MM.1S (cell line): ENCODE measurements around the gene CFAP73.

Source experiments
- CTCF ChIP-seq: fragments of 300-600 bp; sonication (generic); IDR thresholded peaks from 2 replicates; pipeline ENCODE4 v1.5.1; 2016; ENCODE audit warnings: antibody characterized with exemption, low read length, mixed read lengths
- EZH2 ChIP-seq: fragments of 300-600 bp; sonication (generic); optimal IDR thresholded peaks from 2 replicates; pipeline ENCODE3; 2017; ENCODE audit warnings: low read depth, mild to moderate bottlenecking, antibody characterized with exemption, low read length, mixed read lengths
- EZH2phosphoT487 ChIP-seq: fragments of 300-600 bp; sonication (generic); IDR thresholded peaks from 2 replicates; pipeline ENCODE4 v1.6.1; 2018; ENCODE audit warnings: antibody characterized with exemption, low read length

- no peak for TF ChIP-seq CTCF
- TF ChIP-seq EZH2phosphoT487: no peak
- TF ChIP-seq EZH2: no peak
Observed at GRCh38 chr12:113201187-113202177, 52.0 kb downstream of the CFAP73 start.
